GM06990 (cell line): ENCODE data around the gene PPP4R4.

Experiments
- DNase-seq: peaks from one replicate; pipeline ENCODE4 v3.0.0-alpha.2; 2011; ENCODE audit not compliant: insufficient read length; ENCODE audit errors: extremely low read depth
- H3K27me3 ChIP-seq: replicated peaks from 2 replicates; pipeline ENCODE4 v1.6.0; 2011; ENCODE audit warnings: low read length; ENCODE audit not compliant: control insufficient read depth, insufficient read depth
- H3K36me3 ChIP-seq: 2 replicates; pipeline ENCODE4 v1.5.1; 2011; ENCODE audit warnings: low read length; ENCODE audit not compliant: control insufficient read depth, insufficient read depth
- H3K4me3 ChIP-seq: replicated peaks from 2 replicates; pipeline ENCODE4 v1.5.1; 2011; ENCODE audit warnings: low read depth, mild to moderate bottlenecking, control low read depth, low read length
- TF ChIP-seq, protein P1 (sequence below): IDR thresholded peaks from 2 replicates; pipeline ENCODE4 v1.5.1; 2011; ENCODE audit warnings: low read length, control low read depth, mild to moderate bottlenecking, inconsistent platforms; ENCODE audit not compliant: insufficient read depth, poor library complexity, severe bottlenecking

The PPP4R4 gene, protein sequence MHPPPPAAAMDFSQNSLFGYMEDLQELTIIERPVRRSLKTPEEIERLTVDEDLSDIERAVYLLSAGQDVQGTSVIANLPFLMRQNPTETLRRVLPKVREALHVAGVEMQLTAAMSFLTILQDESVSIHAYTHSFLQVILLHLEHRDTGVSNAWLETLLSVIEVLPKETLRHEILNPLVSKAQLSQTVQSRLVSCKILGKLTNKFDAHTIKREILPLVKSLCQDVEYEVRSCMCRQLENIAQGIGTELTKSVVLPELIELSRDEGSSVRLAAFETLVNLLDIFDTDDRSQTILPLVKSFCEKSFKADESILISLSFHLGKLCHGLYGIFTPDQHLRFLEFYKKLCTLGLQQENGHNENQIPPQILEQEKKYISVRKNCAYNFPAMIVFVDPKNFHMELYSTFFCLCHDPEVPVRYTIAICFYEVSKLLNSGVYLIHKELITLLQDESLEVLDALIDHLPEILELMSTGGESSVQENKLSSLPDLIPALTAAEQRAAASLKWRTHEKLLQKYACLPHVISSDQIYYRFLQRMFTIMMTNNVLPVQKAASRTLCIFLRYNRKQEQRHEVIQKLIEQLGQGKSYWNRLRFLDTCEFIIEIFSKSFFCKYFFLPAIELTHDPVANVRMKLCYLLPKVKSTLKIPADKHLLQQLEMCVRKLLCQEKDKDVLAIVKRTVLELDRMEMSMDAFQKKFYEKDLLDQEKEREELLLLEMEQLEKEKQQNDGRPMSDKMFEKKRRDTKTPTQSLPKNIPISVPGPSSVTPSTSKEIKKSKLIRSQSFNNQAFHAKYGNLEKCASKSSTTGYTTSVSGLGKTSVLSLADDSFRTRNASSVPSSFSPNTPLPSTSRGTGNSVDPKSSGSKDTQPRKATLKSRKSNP

DNA sequence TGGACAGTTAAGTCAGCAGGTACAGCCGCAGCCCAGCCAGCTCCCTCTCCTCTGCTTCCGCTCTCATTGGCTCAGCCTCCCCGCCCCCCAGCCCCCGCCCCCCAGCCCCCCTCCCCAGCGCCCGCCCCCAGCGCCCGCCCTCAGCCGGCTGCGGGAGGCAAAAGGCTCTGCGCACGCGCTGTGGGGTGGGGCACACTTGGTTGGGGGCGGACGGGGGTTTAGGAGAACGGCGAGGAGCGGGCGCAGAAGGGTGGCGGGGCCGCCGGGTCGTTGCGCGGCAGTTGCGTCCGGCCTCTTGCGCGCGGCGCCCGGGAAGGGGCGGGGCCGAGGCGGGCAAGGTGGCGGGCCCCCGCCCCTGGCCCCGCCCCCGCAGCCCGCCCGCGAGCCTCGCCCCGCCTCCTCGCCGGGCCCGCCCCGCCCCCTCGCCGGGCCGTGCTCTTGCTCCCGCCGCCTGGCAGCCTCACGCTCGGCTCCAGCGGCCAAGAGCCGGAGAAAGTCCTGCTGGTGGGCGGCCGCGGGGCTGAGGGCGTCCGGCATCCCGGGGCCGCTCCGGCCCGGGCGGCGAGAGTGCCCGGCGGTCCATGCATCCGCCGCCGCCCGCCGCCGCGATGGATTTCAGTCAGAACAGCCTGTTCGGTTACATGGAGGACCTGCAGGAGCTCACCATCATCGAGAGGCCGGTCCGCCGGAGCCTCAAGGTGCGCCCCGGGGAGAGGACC, at the start of gene PPP4R4:
Gene PPP4R4, plus strand, starts transcription at position 438 of the 719 bp plus-strand sequence. Its CDS starts 144 bp downstream, at position 582.
- H3K36me3 ChIP-seq: no peaks in the 10 kb centered on the region
- peak within 1 kb of the TSS; percentile 54 for H3K4me3 ChIP-seq
- DNase-seq: peak; percentile 84
- TF ChIP-seq, protein P1, sequence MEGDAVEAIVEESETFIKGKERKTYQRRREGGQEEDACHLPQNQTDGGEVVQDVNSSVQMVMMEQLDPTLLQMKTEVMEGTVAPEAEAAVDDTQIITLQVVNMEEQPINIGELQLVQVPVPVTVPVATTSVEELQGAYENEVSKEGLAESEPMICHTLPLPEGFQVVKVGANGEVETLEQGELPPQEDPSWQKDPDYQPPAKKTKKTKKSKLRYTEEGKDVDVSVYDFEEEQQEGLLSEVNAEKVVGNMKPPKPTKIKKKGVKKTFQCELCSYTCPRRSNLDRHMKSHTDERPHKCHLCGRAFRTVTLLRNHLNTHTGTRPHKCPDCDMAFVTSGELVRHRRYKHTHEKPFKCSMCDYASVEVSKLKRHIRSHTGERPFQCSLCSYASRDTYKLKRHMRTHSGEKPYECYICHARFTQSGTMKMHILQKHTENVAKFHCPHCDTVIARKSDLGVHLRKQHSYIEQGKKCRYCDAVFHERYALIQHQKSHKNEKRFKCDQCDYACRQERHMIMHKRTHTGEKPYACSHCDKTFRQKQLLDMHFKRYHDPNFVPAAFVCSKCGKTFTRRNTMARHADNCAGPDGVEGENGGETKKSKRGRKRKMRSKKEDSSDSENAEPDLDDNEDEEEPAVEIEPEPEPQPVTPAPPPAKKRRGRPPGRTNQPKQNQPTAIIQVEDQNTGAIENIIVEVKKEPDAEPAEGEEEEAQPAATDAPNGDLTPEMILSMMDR: no peak
- H3K27me3 ChIP-seq: no peaks in the 10 kb centered on the region; the same call in none of the 2 replicates

DNA sequence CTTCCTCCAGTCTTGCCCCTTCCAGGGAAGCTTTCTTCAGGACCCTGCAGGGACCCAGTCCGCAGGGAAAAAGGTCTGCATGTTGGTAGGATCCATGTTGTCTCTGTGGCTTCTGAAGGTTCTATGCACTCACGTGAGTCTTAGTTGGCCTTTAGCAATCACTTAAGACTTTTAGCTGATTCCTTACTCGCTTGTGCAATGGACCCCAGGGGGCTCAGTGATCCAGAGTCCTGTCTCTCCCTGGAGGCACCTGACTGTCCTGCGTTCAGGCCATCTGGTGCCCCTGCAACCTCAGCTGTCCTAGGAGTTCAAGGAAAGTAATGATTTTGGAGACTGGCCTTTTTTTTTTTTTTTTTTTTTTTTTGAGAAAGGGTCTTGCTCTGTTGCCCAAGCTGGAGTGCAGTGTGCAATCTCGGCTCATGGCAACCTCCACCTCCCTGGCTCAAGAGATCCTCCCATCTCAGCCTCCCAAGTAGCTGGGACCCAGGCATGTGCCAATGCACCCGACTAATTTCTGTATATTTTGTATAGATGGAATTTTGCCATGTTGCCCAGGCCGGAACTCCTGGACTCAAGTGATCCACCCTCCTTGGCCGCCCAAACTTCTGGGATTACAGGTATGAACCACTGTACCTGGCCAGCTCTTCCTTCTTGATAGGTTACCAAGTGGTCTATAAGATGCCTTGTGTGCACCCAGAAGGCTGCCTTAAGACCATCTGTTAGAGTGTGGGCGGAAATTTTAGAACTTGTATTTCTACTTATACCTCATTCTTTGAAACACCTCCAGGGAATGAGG, 49.3 kb upstream of the PPP4R4 start:
- DNase-seq: no peak
- Histone ChIP-seq H3K27me3 (no peaks in the 10 kb centered on the region; the same call in 1 of the 2 replicates), H3K4me3 (no peak overlapping the region), H3K36me3 (peaks cover 5% of the 10 kb centered on the region)
- TF ChIP-seq, protein P1: no peak

DNA sequence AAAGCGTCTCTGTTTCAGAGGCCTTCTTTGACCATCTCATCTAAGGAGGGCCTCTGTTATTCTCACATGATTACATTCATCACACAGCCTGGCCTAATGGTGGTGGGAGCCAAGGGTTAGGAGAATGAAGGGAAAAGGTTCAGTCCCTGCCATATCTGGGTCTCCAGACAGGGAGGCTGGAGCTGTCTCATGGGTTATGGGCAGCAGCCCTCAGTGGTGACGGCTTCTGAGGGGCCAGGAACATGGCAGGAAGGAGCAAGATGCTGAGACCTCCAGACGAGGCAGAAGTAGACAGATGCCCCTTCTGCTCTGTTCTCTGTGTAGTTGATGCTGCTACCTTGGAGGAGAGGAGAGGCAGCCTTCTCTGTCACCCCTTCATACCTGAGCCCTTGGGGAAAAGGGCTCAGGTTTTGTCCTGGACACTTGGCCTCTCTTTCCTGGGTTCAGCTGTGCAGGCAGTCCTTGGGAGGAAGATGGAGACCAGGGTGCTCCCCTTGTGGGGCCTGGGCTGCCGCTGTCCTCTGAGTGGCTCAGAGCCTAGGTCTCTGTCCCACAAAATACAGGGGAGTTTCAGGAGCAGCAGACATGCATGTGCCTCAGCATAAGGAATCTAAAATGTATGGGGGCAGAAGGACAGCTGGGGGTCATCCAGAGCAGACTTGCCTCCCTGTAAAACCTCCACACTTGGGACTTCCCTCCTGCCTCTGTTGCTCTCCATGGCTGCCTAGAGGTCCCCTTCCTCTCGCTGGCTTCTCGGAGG, 48.3 kb upstream of the PPP4R4 start:
- TF ChIP-seq, protein P1: no peak
- peaks cover 5% of the 10 kb centered on the region for H3K36me3 ChIP-seq
- no peak for DNase-seq
- no peaks in the 10 kb centered on the region; the same call in 1 of the 2 replicates for H3K27me3 ChIP-seq
- H3K4me3 ChIP-seq: no peak overlapping the region

DNA sequence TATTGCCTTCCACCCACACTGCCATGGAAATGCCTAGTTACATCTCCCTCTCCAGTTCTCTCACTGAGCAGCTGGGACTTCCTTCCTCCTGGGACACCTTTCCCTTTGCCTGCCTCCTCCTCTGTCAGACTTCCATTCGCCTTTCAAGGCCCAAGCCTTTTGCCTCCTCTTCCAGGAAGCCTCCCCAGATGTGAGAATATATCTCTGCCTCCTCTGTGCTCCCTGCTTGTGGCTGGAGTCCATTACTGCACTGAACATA, 47.8 kb upstream of the PPP4R4 start:
- H3K4me3 ChIP-seq: no peak overlapping the region
- H3K36me3 ChIP-seq: peaks cover 5% of the 10 kb centered on the region
- no peaks in the 10 kb centered on the region; the same call in 1 of the 2 replicates for H3K27me3 ChIP-seq
- no peak for DNase-seq
- TF ChIP-seq, protein P1: no peak

DNA sequence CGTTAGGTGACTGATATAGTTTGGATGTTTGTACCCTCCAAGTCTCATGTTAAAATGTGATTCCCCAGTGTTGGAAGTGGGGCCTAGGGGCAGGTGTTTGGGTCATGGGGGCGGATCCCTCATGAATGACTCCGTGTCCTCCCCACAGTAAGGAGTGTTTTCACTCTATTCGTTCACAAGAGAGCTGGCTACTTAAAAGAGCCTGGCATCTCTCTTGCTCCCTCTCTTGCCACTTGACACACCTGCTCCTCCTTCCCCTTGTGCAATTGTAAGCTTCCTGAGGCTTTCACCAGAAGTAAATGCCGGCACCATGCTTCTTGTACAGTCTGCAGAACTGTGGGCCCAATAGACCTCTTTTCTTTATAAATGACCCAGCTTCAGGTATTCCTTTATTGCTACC, 47.3 kb upstream of the PPP4R4 start:
- H3K36me3 ChIP-seq: peaks cover 5% of the 10 kb centered on the region
- H3K27me3 ChIP-seq: no peaks in the 10 kb centered on the region; the same call in 1 of the 2 replicates
- no peak for DNase-seq
- TF ChIP-seq, protein P1: no peak
- no peak overlapping the region for H3K4me3 ChIP-seq
